Testis (tissue), 2 donors: ENCODE data around the gene TCP1.

ENCODE experiments used
- POLR2A ChIP-seq: fragments of 450-650 bp; IDR thresholded peaks from one replicate; pipeline ENCODE4 v1.6.1; 2017; ENCODE audit warnings: antibody characterized with exemption, mild to moderate bottlenecking, moderate library complexity
- TF ChIP-seq, protein P1 (sequence below), 3 experiments: fragments of 450-650 bp in 2 of 3; fragments of 200-600 bp in 1 of 3; sonication (generic) in 1 of 3; IDR thresholded peaks; one replicate each; pipeline ENCODE4 v1.5.1; 2016 to 2019; ENCODE audit warnings: antibody characterized with exemption in 3 of 3, mild to moderate bottlenecking in 2 of 3, moderate library complexity in 1 of 3

DNA sequence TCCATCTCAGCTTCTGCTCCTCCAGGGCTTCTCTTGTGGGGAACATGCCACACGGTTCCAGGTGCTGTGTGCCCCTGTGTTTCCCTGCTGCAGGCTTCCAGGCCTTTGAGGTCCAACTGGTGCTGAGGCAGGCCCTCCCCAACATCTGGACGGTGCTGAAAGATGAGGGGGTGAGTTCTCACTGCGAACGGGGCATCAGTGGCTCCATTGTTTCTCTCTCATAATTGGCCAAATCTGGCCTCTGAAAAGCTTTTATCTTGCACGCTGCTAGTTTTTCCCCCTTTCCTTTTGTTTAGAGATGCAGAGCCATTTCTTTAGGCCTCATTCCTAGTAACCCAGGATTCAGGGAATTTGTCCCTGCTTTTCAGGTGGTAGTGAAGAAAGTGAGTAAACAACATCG lies 19.2 kb upstream of the TCP1 start:
- TF ChIP-seq, protein P1, sequence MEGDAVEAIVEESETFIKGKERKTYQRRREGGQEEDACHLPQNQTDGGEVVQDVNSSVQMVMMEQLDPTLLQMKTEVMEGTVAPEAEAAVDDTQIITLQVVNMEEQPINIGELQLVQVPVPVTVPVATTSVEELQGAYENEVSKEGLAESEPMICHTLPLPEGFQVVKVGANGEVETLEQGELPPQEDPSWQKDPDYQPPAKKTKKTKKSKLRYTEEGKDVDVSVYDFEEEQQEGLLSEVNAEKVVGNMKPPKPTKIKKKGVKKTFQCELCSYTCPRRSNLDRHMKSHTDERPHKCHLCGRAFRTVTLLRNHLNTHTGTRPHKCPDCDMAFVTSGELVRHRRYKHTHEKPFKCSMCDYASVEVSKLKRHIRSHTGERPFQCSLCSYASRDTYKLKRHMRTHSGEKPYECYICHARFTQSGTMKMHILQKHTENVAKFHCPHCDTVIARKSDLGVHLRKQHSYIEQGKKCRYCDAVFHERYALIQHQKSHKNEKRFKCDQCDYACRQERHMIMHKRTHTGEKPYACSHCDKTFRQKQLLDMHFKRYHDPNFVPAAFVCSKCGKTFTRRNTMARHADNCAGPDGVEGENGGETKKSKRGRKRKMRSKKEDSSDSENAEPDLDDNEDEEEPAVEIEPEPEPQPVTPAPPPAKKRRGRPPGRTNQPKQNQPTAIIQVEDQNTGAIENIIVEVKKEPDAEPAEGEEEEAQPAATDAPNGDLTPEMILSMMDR (IDR thresholded peaks at IDR 0.05) = no peak
- no peak for TF ChIP-seq POLR2A
